Activated CD8-positive, alpha-beta memory T cell treated with anti-CD3 and anti-CD28 coated beads, Interleukin-2, amount 10 ng/mL, durations not matched to agents 7 days and 5 days (primary cell): ENCODE results near the gene ATAT1. TPM values are rescaled to one million over a fixed set of nuclear protein-coding genes. Genes with fewer than 3 reads are reported as not detected.

Source experiments
- ATAC-seq: fragments of 150-1000 bp; cut with Tn5 transposase; one replicate; pipeline ENCODE4 v1.10.0; 2021; ENCODE audit warnings: moderate library complexity
- CTCF ChIA-PET: fragments of 350-600 bp; sonication (Branson Sonifier 250); formaldehyde crosslinking; loops from one replicate; lab custom pipeline; 2021; ENCODE audit warnings: antibody characterized with exemption; lab: Charles Lee
- DNase-seq: peaks from one replicate; pipeline ENCODE4 v3.0.0-alpha.2; 2020
- H3K27ac Mint-ChIP-seq: one replicate; pipeline ENCODE4 v1.8.0; 2021; ENCODE audit warnings: mild to moderate bottlenecking, mixed read lengths
- H3K27me3 Mint-ChIP-seq: one replicate; pipeline ENCODE4 v1.8.0; 2021; ENCODE audit warnings: mixed read lengths
- H3K36me3 Mint-ChIP-seq: one replicate; pipeline ENCODE4 v1.8.0; 2021; ENCODE audit warnings: mild to moderate bottlenecking, mixed read lengths
- H3K4me1 Mint-ChIP-seq: one replicate; pipeline ENCODE4 v1.8.0; 2021; ENCODE audit warnings: mixed read lengths
- H3K4me3 Mint-ChIP-seq: one replicate; pipeline ENCODE4 v1.8.0; 2021; ENCODE audit warnings: mild to moderate bottlenecking, moderate library complexity, mixed read lengths
- H3K9me3 Mint-ChIP-seq: one replicate; pipeline ENCODE4 v1.8.0; 2022; ENCODE audit warnings: low read depth, mixed read lengths
- total RNA-seq, 2 experiments: library from RNA; stranded (reverse); gene quantifications; one replicate each; pipeline ENCODE4 v1.2.3, GENCODE V29; 2021

ATAT1 gene
- total RNA-seq, 2 experiments from 2014 or later = 7.5 to 8.4 TPM

DNA sequence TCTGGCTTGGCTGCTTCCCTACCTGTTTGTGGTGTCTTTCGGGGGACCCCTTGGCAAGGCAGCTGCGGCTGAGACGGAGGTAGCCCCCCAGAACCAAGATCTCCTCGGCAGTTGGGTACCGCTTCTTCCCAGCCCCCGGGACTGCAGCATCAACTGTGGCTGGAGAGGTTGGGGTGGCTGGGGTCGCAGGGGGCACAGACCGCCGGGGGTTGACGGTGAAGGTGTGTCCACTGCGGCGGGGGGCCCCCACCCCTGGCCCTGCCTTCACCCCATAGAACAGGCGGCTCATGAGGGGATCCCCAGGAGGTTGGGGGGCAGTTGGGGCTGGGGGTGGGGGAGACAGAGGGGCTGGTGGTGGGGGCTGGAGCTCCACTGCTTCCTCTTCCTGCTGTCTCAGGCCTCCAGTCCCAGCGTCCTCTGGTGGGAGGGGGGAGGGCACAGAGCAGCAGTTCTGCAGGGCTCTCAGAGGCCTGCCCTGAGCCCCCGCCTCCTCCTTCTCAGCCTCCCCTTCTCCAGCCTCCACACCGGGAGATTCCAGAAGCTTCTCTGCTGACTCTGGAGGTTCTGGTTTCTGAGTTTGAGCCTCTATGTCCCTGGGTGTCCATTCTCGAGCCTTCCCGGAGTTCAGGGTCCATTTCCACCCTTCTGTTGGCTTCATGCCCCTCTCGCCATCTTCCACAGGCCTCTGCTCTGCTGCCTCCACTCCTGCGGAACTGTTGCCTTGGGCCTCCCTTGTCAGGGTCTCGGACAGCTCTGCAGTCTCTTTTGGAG is 57.9 kb downstream of the ATAT1 start:
- CTCF ChIA-PET = interaction anchor here (1.3 to 23.7 kb wide), 5 partner anchors 10 to 42 kb away, joined by 4 to 936 read pairs (median 8); partner anchors contain the start of genes DHX16, FLOT1, MDC1 and TUBB
- Mint-ChIP-seq H3K4me3 (peak overlapping the region; percentile 90), H3K27ac (peak overlapping the region; percentile 90), H3K9me3 (no peaks in the 10 kb centered on the region), H3K36me3 (peaks cover 62% of the 10 kb centered on the region), H3K27me3 (no peaks in the 10 kb centered on the region), H3K4me1 (peaks cover 34% of the 10 kb centered on the region)
- DNase-seq (peak; percentile 86), ATAC-seq (peak; percentile 6)

DNA sequence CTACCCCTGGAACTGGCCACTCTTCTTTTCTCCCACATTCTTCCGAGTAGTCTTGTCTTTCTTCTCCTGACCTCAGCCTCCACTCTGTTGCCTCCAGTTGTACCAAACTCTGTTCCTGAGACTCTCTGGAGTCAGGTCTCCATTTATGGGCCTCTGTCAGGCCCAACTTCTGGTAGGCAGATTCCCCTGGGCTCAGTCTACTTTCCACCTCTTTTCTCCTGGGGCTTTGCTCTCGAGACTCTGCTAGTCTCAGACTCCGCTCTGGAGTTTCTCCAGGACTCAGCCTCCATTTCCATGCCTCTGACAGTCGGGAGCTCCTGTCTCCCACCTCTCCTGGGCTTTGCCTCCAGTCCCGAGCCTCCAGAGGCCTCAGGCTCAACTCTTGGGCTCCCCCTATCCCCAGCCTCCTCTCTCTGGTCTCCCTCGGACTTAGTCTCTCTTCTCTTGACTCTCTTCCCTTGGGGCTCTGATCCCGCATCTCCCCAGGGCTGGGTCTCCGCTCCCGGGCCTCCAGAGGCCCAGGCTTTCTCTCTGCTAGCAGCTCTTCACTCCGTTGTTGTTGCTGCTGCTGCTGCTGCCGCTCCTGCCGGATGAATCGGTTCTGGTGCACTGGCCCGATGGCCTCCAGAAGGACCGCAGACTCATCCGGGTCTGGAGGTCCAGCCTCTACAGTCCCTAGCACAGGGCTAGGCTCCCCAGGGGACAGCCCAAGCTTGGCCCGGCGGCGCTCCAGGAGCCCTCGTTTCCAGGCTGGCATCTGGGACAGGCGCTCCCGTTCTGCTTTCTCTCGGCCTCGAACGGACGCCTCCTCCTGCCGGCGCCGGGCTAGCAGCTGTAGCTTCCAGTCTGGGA is 58.7 kb downstream of the ATAT1 start:
- DNase-seq (peak; percentile 65), ATAC-seq (no peak)
- no peaks in the 10 kb centered on the region for H3K27me3 Mint-ChIP-seq
- peaks cover 54% of the 10 kb centered on the region for H3K36me3 Mint-ChIP-seq
- no peaks in the 10 kb centered on the region for H3K9me3 Mint-ChIP-seq
- peak overlapping the region; percentile 90 for H3K4me3 Mint-ChIP-seq
- peaks cover 35% of the 10 kb centered on the region for H3K4me1 Mint-ChIP-seq
- CTCF ChIA-PET = interaction anchor here (1.2 to 23.7 kb wide), 6 partner anchors 11 to 41 kb away, joined by 3 to 936 read pairs (median 6); partner anchors contain the start of genes DHX16, FLOT1, MDC1 and TUBB
- H3K27ac Mint-ChIP-seq = peak overlapping the region; percentile 87

DNA sequence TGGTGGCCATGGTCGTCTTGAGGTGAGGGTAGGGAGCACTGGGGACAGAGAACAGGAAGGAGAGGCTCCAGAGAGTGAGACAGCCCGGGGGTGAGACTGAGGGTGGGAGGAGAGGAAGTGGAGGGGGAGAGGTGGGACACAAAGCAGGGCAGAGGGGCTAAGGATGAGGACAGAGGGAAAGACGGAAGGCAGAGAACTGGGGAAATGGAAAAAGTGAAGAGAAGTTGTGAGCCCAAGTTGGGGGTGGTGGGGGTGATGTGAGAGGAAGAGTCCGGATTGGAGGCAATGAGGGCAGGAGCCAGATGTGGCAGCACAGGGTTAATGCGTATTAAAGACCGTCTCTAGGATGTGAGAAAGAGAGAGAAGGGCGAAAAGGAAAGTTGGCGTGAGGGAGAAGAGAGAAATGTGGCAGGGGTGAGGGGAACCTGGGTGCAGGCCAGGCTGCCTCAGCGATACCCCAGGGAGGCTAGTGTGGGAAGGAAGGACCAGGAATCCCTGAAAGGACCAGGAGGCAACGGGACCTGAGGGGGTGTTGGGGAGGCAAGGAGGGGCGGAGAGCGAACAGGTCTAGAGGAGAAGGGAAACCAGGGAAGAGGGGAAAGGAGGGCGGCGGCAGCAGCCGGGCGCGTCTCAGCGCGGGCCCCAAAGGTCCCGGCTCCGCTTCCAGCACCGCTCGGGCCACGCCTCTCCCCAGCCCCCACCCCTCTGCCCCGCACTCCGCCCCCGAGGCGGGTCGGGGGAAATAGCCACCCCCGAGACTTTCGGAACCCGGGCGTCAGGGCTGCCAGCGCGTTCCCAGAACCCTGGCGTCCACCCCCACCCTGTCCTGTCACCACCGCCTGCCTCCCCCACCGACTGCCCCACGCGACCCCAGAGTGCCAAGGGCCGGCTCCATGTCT is 59.6 kb downstream of the ATAT1 start, which contains the start of gene PPP1R18:
TSS of gene PPP1R18 (minus strand) at position 637 of the 899 bp plus-strand sequence. CDS start at position 10, 627 bp downstream.
- H3K27me3 Mint-ChIP-seq = no peaks in the 10 kb centered on the region
- peak; percentile 89 for DNase-seq
- H3K4me3 Mint-ChIP-seq = peak within 1 kb of the TSS; percentile 90
- peaks cover 34% of the 10 kb centered on the region for H3K4me1 Mint-ChIP-seq
- ATAC-seq = peak; percentile 43
- peaks cover 47% of the 10 kb centered on the region for H3K36me3 Mint-ChIP-seq
- CTCF ChIA-PET = interaction anchor here (1.2 to 23.7 kb wide), 4 partner anchors 14 to 40 kb away, joined by 3 to 936 read pairs (median 6); partner anchors contain the start of genes DHX16, FLOT1, MDC1 and TUBB
- H3K27ac Mint-ChIP-seq = peak within 1 kb of the TSS; percentile 87
- H3K9me3 Mint-ChIP-seq = no peaks in the 10 kb centered on the region

DNA sequence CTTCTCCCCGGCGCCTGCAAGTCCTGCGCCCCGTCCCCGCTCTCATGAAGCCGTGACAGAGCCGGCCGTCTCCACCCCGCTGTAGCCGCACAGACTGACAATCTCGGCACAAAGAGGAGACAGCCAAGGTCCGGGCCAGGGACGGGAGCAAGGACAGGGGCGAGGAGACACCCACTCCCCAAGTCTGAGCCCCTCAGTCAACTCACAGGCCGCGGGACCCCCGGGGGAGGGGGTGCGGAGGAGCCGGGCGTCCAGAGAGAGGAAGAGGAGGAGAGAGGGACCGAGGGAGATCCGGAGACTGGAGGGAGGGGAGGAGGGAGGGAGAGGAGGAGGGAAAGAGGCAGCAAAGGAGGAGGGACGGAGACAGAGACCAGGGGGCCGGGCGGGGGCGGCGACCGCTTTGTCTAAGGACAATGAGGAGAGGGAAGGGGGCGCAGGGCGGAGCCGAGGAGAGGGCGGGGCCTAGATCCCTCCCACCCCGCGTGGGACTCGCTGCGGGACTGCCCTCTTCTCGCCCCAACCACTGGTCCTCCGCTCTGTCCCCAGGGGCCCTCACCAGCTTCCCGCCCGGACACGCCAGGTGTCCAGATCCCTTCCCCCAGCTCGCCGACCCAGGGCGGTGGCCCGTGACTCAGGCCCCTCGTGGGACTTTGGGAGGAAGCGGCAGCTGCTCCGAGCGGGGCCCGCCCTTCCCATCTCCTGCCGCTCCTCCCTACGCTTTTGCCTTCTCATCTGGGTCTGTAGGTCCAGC is 60.4 kb downstream of the ATAT1 start:
- Mint-ChIP-seq H3K4me3 (peak overlapping the region; percentile 90), H3K9me3 (no peaks in the 10 kb centered on the region), H3K36me3 (peaks cover 40% of the 10 kb centered on the region), H3K27ac (peak overlapping the region; percentile 87), H3K4me1 (peaks cover 38% of the 10 kb centered on the region), H3K27me3 (no peaks in the 10 kb centered on the region)
- CTCF ChIA-PET = interaction anchor here (0.6 to 4.9 kb wide), 9 partner anchors 8 to 72 kb away, joined by 3 to 23 read pairs (median 7); partner anchors contain the start of genes MDC1 and TUBB
- ATAC-seq (peak; percentile 37), DNase-seq (peak; percentile 88)

DNA sequence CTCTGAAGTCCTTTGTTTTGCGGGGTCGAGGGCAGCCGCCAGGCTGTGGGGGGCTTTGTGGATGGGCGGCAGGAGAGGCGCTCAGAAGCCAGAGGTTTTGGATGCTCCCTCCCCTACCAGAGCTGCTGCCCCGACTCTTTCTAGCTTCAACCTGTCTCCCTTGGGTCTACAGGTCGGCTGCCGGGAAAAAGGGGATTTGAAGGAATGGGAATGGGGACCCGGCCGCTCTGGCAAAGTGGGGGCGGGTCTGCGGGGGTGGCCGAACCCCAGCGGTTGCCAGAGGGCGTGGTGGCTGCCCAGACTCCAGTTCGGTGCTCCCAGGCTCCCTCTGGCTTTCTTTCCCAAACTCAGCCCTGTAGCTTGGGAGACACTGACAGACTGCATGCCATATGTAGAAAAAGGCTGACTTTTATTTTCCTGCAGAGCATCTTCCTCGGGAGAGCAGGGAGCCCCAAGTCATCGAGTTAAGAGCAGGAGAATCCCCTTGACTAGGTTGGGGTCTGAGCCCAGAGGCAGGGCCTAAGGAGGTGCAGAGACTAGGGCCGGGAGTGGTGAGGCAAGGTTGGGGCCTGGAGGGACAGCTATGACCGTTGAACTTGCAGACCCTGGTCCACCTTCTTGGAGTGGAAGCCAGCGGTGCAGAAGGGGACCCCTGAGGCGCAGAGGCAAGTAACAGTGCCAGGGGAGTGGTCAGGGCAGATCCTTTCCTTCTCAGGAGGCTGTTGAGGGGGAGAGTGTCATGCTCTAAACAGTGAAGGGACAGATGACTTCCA is 61.2 kb downstream of the ATAT1 start:
- Mint-ChIP-seq H3K4me3 (peak overlapping the region; percentile 90), H3K4me1 (peaks cover 40% of the 10 kb centered on the region), H3K27me3 (no peaks in the 10 kb centered on the region), H3K9me3 (no peaks in the 10 kb centered on the region), H3K36me3 (peaks cover 34% of the 10 kb centered on the region), H3K27ac (peak overlapping the region; percentile 87)
- CTCF ChIA-PET = interaction anchor here (0.6 to 4.9 kb wide), 11 partner anchors 9 to 226 kb away, joined by 3 to 23 read pairs (median 7); partner anchors contain the start of genes MDC1, MRPS18B, PPP1R10 and TUBB
- no peak for ATAC-seq
- no peak for DNase-seq

DNA sequence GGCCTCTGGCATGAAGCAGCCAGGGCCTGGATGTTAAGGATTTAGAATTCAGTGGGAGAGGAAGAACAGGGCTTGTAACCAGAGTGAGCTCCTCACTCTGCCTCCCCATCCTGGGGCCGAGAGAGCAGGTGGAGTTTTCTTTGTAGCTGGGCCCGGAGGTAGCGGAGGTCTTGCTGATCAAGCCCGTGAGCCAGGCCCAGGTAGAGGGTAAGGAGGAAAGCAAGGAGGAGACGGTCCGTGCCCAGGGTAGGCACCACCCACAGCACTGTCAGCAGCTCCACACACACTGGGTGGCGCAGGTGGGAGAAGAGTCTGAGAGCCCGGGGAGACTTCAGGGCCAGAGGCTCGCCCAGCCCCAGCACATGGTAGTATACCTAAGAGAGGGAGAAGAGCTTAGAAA is 61.9 kb downstream of the ATAT1 start:
- H3K4me1 Mint-ChIP-seq = peaks cover 40% of the 10 kb centered on the region
- peaks cover 26% of the 10 kb centered on the region for H3K36me3 Mint-ChIP-seq
- CTCF ChIA-PET = interaction anchor here (0.9 to 4.9 kb wide), 9 partner anchors 10 to 225 kb away, joined by 3 to 23 read pairs (median 7); partner anchors contain the start of genes MDC1, MRPS18B, PPP1R10 and VARS2
- H3K27ac Mint-ChIP-seq = peak overlapping the region; percentile 87
- peak overlapping the region; percentile 90 for H3K4me3 Mint-ChIP-seq
- H3K27me3 Mint-ChIP-seq = no peaks in the 10 kb centered on the region
- DNase-seq (no peak), ATAC-seq (no peak)
- H3K9me3 Mint-ChIP-seq = no peaks in the 10 kb centered on the region

DNA sequence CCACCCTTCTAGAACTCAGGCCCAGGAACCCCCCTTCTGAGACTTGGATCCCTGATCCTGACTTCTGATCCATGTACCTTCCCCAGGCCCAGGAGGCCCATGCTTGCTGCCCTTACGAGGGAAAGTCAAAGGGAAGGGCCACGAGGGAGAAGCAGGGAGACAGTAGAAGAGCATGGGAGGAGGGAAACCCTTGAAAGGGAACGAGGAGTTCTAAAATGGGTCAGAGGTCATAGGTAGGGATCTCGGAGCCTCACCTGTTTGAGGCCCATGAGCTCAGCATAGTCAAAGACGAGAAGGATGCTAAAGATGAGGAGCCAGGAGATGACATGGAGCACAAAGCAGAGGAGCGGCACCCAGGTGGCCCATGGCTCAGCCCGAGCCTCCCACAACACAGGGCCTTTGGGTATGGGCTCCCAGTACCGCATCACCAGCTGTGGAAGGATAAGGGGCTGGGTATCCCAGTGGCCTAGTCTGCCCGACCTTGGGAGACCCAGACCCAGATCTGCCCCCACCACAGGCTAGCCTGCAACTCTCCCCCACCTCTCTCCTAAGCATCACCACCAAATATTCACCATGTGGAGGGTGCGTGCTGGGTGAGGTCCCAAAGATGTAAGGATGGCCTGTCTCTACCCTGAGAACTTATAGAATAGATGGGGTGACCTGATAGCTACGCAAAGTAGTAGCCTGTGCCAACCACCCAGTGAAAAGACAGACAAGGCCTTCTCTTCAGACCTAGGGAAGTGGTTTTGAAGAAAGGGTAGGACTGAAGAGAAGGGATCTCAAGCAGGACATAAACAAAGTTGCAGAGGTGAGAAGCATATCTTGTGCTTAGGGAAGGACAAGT is 62.6 kb downstream of the ATAT1 start:
- ATAC-seq = no peak
- Mint-ChIP-seq H3K4me1 (peaks cover 40% of the 10 kb centered on the region), H3K9me3 (no peaks in the 10 kb centered on the region), H3K27ac (peak overlapping the region; percentile 77), H3K27me3 (no peaks in the 10 kb centered on the region), H3K4me3 (peak overlapping the region; percentile 80), H3K36me3 (peaks cover 20% of the 10 kb centered on the region)
- DNase-seq = no peak
- CTCF ChIA-PET = interaction anchor here (0.8 to 4.9 kb wide), 7 partner anchors 10 to 145 kb away, joined by 3 to 23 read pairs (median 12); partner anchors contain the start of gene MDC1

DNA sequence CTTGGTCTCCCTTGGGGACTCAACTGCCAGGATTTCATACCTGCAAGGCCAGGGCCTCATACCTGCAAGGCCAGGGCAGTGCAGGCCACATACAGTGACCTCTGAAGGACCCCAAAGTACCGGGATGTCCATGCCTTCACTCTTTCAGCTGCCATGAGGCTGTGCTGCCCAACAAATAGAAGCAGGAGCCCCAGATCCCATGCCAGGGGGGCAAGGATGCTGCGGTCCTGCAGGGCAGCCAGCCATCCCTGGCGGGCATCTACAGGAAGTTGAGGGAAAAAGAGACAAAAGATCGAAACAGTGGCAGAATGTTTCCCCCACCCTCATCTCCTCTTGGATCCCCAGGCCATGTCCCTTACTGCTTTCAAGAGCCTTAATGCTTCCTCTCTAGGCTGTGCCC is 63.3 kb downstream of the ATAT1 start:
- Mint-ChIP-seq H3K27me3 (no peaks in the 10 kb centered on the region), H3K36me3 (peaks cover 18% of the 10 kb centered on the region), H3K4me1 (peaks cover 40% of the 10 kb centered on the region), H3K27ac (peak overlapping the region; percentile 77), H3K4me3 (peak overlapping the region; percentile 80), H3K9me3 (no peaks in the 10 kb centered on the region)
- CTCF ChIA-PET = interaction anchor here (0.8 to 5.3 kb wide), 7 partner anchors 10 to 145 kb away, joined by 3 to 26 read pairs (median 21); partner anchors contain the start of gene DHX16
- DNase-seq (no peak), ATAC-seq (no peak)

DNA sequence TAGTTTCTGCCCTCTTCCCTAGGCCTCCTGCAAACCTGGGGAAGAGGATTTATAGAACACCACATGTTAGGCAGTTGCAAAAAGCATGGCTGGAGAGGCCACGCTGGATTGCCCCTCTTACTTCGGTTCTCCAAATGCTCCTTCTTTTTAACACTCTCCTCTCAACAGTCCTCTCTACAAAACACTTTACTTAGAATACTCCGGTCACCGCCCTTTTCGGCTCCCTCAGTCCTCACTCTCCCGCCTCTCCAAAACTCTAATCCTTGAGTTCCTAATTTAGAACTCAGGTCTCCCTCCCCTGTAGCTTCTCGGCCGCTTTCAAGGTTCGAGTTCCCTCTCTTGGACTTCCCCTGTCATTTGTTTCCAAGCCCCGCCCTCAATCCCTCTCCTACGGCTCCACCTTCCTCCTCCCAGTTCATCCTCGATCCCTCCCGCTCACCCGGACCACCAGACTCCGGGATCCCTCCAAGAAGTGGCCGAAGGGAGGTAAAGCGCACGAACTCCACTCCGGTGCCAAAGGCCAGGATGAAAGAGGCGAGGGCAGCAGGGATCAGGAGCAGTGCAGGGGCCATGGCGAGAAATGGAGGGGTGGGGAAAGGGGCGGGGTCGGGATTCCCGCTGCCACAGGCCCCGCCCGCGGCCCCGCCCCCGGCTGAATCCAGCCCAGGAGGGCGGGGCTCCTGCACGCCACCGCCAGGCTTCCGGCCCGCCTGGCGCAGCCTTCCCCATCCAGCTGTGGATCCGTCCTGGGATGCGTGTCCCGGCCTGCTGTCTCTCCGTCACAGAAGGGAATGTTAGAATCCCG is 63.9 kb downstream of the ATAT1 start, which contains the start of gene NRM:
TSS of gene NRM (minus strand) at position 582 of the 805 bp plus-strand sequence. CDS start at position 572, 10 bp downstream.
- H3K4me3 Mint-ChIP-seq = peak within 1 kb of the TSS; percentile 80
- CTCF ChIA-PET = interaction anchor here (0.8 to 5.3 kb wide), 9 partner anchors 11 to 146 kb away, joined by 3 to 26 read pairs (median 5); partner anchors contain the start of gene DHX16

More for the DNA sequence above, 63.9 kb downstream of the ATAT1 start, which contains the start of gene NRM:
- DNase-seq (peak; percentile 79), ATAC-seq (peak; percentile 58)
- Mint-ChIP-seq H3K27ac (peak within 1 kb of the TSS; percentile 77), H3K36me3 (peaks cover 11% of the 10 kb centered on the region), H3K9me3 (no peaks in the 10 kb centered on the region), H3K4me1 (peaks cover 40% of the 10 kb centered on the region), H3K27me3 (no peaks in the 10 kb centered on the region)
